SJCRH30 (cell line): ENCODE results near the gene FAM171A1. TPM values are rescaled to one million over a fixed set of nuclear protein-coding genes. Genes with fewer than 3 reads are reported as not detected.

ENCODE experiments used
- DNase-seq, 2 experiments: peaks; one replicate each; pipeline ENCODE4 v3.0.0-alpha.2; 2015 to 2020
- H3K27ac ChIP-seq: fragments of 250-450 bp; sonication (Bioruptor Pico); 2 replicates; pipeline ENCODE4 v1.5.1; 2020; ENCODE audit warnings: mild to moderate bottlenecking, moderate library complexity
- H3K27me3 ChIP-seq: fragments of 250-450 bp; sonication (Bioruptor Pico); 2 replicates; pipeline ENCODE4 v1.5.1; 2020; ENCODE audit warnings: mild to moderate bottlenecking, moderate library complexity
- H3K36me3 ChIP-seq: fragments of 250-450 bp; sonication (Bioruptor Pico); 2 replicates; pipeline ENCODE4 v1.5.1; 2020; ENCODE audit warnings: mild to moderate bottlenecking, moderate library complexity
- H3K4me1 ChIP-seq: fragments of 250-450 bp; sonication (Bioruptor Pico); 2 replicates; pipeline ENCODE4 v1.5.1; 2020; ENCODE audit warnings: mild to moderate bottlenecking, moderate library complexity
- H3K4me3 ChIP-seq: fragments of 250-450 bp; sonication (Bioruptor Pico); 2 replicates; pipeline ENCODE4 v1.5.1; 2020; ENCODE audit warnings: mild to moderate bottlenecking, moderate library complexity
- H3K9me3 ChIP-seq: fragments of 250-450 bp; sonication (Bioruptor Pico); replicated peaks from 2 replicates; pipeline ENCODE4 v1.5.1; 2020; ENCODE audit warnings: mild to moderate bottlenecking, moderate library complexity
- total RNA-seq: library from RNA; depleted of rRNA; stranded (reverse); fragments of >200 nt; shearing (Covaris generic); gene quantifications from 2 replicates; pipeline ENCODE4 v1.2.3, GENCODE V29; 2014

FAM171A1 gene
- total RNA-seq, 1 experiment from 2014 or later: 22.3 TPM

DNA sequence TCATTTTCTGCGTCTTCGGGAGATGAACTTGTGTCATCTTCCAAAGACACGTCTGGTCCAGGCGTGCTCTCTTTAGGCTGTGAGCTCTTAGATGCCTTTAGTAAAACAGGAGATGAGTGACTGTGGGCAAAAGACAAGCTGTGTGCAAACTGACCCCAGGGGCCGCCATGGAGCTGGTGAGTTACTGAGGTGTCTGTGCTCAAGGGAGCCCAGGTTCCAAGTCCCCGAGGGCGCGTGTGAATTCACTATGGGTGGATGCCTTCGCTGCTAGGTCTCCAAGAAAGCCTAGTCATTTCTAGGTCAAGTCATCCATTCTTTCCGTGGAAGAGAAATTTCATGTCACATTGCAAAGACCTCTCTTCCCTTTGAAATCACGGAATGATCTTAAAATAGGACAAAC lies 118.7 kb downstream of the FAM171A1 start:
- Histone ChIP-seq H3K9me3 (no peaks in the 10 kb centered on the region), H3K4me3 (no peak overlapping the region), H3K36me3 (no peaks in the 10 kb centered on the region), H3K27ac (no peak overlapping the region), H3K27me3 (no peaks in the 10 kb centered on the region), H3K4me1 (no peaks in the 10 kb centered on the region)
- no peak for DNase-seq

DNA sequence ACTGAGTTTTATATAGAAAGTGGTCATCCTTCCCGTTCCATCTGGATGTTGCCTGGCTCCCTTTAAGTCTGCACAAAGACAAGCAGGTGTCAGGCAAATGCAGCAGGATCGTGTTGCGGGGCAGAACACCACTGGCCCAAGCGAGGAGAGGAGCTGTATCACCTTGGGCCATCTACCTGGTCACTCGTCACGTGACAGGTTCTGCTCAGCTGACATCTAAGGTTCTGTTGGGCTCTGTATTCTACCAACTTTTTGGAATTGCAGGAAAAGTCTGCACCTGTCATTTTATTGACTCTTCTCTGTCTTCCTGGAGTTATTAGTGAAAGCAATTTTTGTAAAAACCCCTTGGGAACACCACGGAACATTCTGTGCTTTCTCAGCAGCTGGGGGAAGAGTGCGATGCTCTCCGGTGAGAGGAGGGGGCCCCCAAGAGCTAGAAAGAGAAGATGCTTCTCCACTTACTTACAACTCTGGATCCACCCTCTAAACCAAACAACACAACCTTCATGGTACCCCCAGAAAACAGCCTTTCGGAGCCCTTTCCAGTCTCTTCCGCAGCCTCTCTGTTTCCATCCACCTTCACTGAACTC lies 119.2 kb downstream of the FAM171A1 start:
- no peak for DNase-seq
- no peaks in the 10 kb centered on the region for H3K9me3 ChIP-seq
- H3K4me3 ChIP-seq: no peak overlapping the region
- H3K27ac ChIP-seq: no peak overlapping the region
- no peaks in the 10 kb centered on the region for H3K4me1 ChIP-seq
- no peaks in the 10 kb centered on the region for H3K27me3 ChIP-seq
- H3K36me3 ChIP-seq: no peaks in the 10 kb centered on the region

DNA sequence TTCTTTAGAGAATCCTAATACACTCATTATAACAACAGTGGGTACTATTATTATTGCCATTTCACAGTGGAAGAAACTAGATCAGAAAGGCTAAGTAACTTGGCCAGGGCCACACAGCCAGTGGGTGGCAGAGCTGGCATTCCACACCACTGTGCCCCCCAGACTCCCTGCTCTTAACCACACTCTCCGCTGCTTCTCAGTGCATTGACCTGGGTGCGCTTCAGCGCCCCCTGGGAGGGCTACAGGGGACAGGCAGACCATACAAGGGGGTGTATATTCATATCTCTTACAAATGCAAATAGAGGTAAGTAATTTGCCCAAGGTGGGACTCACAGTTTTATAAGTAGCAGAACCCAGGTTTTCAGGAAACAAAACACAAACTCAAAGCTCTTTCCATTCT lies 125.6 kb downstream of the FAM171A1 start:
- no peak overlapping the region for H3K27ac ChIP-seq
- H3K4me1 ChIP-seq: no peaks in the 10 kb centered on the region
- no peak overlapping the region for H3K4me3 ChIP-seq
- H3K27me3 ChIP-seq: no peaks in the 10 kb centered on the region
- H3K9me3 ChIP-seq: no peaks in the 10 kb centered on the region
- no peaks in the 10 kb centered on the region for H3K36me3 ChIP-seq
- DNase-seq: peak; percentile 15 to 37

DNA sequence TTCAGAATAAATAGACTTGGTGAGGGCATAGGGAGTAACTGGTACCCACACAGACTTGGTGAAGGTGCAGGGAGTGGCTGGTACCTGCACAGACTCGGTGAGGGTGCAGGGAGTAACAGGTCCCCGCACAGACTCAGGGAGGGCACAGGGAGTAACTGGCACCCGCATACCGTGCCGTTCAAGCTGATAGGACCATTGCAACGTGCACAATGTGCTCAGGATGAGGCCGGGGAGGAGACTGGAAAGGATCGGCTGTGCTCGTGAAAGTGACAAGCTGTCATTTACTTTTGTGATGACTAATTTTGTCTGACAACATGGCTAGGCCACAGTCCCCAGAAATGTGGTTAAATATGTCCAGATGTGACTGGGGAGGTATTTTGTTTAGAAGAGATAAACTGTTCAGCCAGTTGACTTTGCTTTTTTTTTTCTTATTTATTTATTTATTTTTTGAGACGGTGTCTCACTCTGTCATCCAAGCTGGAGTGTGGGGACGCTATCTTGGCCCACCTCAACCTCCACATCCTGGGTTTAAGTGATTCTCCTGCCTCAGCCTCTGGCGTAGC lies 126.4 kb downstream of the FAM171A1 start:
- no peaks in the 10 kb centered on the region for H3K4me1 ChIP-seq
- H3K4me3 ChIP-seq: no peak overlapping the region
- no peaks in the 10 kb centered on the region for H3K27me3 ChIP-seq
- no peaks in the 10 kb centered on the region for H3K9me3 ChIP-seq
- DNase-seq: no peak
- H3K27ac ChIP-seq: no peak overlapping the region
- no peaks in the 10 kb centered on the region for H3K36me3 ChIP-seq

DNA sequence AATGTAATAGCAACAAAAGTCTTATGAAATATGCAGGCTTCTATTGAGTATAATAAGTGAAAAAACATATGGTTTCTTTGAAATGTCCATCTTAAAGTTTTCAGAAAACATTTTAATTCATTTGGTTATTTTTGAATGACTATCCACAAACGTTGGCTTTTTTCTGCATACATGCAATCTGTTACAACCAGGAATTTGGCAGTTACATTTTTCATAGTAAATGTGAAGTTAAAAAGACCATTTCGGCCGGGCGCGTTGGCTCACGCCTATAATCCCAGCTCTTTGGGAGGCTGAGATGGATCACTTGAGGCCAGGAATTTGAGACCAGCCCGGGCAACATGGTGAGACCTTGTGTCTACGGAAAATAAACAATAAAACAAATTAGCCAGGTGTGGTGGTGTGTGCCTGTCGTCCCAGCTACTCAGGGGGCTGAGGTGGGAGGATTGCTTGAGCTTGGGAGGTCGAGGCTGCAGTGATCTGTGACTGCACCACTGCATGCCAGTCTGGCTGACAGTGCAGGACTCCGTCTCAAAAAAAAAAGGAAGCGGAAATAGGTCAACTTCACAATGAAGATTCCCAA lies 128.7 kb downstream of the FAM171A1 start:
- Histone ChIP-seq H3K27ac (no peak overlapping the region), H3K4me1 (no peaks in the 10 kb centered on the region), H3K36me3 (no peaks in the 10 kb centered on the region), H3K9me3 (no peaks in the 10 kb centered on the region), H3K4me3 (no peak overlapping the region), H3K27me3 (no peaks in the 10 kb centered on the region)
- no peak for DNase-seq

DNA sequence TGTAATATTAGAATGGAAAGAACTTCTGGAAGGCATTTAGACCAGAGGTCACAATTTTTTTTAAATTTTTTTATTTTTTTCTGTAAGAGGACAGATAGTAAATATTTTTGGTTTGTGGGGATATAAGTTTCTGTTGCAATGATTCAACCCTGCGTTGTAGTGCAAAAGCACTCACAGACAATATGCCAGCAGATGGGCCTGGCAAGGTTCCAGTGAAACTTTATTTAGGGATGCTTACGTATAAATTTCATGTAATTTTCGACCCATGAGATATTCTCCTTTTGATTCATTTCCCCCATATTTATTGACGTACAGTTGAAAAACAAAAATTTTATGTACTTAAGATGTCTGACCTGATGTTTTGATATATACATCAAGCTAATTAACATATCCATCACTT lies 129.8 kb downstream of the FAM171A1 start:
- Histone ChIP-seq H3K36me3 (no peaks in the 10 kb centered on the region), H3K4me3 (no peak overlapping the region), H3K27me3 (no peaks in the 10 kb centered on the region), H3K27ac (no peak overlapping the region), H3K4me1 (no peaks in the 10 kb centered on the region), H3K9me3 (no peaks in the 10 kb centered on the region)
- no peak for DNase-seq

DNA sequence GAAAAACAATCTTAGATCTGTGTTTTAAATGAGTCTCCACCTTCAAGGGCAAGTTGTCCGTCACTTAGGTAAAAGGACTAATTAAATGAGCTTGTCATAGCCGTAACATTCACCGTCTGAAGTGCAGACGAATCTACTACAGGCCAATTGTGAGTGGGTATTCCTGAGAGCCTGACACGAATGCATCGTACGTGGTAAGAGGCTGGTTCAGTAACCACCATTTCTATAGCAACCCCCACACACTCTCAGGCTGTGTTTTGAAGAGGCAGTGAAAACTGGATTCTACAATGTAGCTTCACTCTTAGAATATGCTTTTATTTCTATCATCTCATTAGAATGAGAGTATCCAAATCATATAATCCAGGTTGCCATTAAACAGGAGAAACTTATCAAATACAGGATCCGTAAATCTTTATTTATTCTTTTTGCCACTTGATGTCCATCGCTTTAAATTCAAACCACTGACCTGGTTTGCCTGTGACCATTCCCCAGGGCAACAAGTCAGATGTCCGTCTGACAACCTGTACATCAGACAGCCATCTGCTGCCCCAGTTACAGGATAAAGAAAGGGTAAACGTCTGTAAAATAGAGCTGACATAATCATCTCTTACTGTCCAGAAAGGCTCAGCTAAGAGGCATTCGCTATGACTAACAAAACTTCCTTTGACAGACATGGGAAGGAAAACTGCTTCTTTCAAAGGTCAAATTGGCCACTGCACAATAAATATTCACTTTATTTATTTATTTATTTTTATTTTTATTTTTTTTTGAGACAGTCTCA lies 132.3 kb downstream of the FAM171A1 start:
- no peak for DNase-seq
- Histone ChIP-seq H3K9me3 (no peaks in the 10 kb centered on the region), H3K36me3 (no peaks in the 10 kb centered on the region), H3K27ac (no peak overlapping the region), H3K4me1 (no peaks in the 10 kb centered on the region), H3K27me3 (no peaks in the 10 kb centered on the region), H3K4me3 (no peak overlapping the region)

DNA sequence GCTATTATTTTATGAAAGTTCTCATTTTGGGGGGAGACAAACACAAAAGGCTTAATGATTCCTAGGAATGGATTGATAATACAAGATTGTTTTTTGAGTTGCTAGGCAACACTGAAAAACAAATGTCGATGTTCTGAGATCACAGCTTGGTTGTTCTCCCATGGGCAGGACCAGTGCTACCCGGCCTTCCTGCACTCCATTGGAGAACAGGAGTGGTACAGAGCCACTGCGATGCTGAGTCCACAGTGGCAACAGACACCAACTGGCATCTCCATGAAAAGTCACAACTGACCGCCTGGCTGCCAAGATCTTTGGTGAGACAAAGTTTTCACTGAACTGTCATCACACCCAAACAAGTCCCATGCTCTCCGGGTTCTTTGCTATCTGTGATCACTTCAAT lies 133.7 kb downstream of the FAM171A1 start:
- Histone ChIP-seq H3K9me3 (no peaks in the 10 kb centered on the region), H3K27ac (no peak overlapping the region), H3K4me1 (no peaks in the 10 kb centered on the region), H3K27me3 (no peaks in the 10 kb centered on the region), H3K4me3 (no peak overlapping the region), H3K36me3 (no peaks in the 10 kb centered on the region)
- no peak for DNase-seq

DNA sequence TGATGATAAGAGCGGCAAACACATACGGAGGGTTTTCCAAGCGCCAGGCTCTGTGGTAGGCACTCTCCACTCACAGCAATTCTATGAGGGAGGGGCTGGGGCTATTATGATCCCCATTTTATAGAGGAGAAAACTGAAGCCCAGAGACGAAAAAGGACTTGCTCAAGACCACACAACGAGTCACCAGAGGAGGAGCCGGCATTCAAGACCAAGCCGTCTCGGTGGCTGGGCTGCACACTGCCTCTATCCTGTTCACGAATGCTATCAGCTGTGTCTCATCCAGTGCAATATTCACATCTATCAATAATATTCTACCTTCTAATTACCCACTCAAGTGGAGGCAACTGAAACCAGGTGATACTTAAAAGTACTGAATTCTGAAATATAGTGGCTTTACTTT lies 134.7 kb downstream of the FAM171A1 start:
- Histone ChIP-seq H3K27me3 (no peaks in the 10 kb centered on the region), H3K9me3 (no peaks in the 10 kb centered on the region), H3K4me1 (no peaks in the 10 kb centered on the region), H3K27ac (no peak overlapping the region), H3K4me3 (no peak overlapping the region), H3K36me3 (no peaks in the 10 kb centered on the region)
- no peak for DNase-seq

DNA sequence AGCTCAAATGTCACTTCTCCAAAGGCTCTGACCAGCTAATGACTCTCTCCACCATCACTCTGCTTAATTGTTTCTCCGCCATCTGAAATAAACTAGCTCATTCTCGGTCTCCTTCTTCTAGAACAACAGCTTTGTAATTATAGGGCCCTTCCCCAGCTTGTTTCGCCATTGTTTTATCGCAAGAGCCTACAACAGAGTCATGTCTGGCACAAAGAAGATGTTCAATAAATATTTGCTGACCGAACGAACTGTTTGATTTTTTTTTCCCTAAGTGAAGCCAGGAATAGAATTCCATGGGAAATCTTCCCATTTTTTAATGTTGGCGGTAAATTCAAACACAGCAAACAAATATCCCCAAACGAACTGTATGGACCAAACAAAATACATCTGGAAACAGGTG lies 138.8 kb downstream of the FAM171A1 start:
- Histone ChIP-seq H3K36me3 (no peaks in the 10 kb centered on the region), H3K27me3 (no peaks in the 10 kb centered on the region), H3K4me3 (no peak overlapping the region), H3K4me1 (no peaks in the 10 kb centered on the region), H3K9me3 (no peaks in the 10 kb centered on the region), H3K27ac (no peak overlapping the region)
- DNase-seq: no peak

DNA sequence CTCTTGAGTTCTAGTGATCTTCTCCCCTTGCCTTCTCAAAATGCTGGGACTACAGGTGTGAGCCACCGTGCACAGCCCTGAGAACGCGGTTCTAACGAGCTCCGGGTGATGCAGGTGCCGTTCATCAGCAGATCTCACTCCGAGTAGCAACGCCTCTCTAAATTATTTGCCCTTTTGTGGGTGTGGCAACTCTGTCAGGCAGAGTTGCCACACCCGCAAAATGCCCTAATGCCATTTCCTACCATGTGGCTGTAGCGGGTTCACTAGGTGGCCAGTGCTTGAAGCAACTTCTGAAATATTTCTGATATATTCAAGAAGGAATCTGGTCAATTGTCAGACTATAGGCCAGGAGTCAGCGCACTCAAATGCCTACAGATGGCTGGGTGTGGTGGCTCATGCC lies 139.7 kb downstream of the FAM171A1 start:
- no peak for DNase-seq
- Histone ChIP-seq H3K36me3 (no peaks in the 10 kb centered on the region), H3K27ac (no peak overlapping the region), H3K27me3 (no peaks in the 10 kb centered on the region), H3K9me3 (no peaks in the 10 kb centered on the region), H3K4me1 (no peaks in the 10 kb centered on the region), H3K4me3 (no peak overlapping the region)

DNA sequence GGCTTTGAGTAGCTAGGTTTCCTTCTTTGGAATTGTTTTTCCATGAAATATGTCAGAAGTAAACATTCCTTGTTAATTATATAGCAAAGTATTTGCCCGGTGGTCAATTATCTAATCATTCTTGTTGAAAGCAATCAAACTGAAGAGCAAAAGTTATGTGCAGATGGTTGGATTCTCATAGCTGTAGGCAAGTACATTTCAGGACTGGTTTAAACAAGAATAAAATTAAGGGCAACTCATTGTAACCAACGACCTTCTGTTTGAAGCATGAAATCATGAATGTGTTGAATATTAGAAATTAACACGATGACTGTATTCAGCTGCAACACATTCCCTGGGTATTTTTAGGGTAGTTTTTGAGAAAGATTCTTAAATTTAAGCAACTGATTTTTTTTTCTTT lies 140.8 kb downstream of the FAM171A1 start:
- H3K36me3 ChIP-seq: no peaks in the 10 kb centered on the region
- no peak for DNase-seq
- H3K27me3 ChIP-seq: no peaks in the 10 kb centered on the region
- H3K9me3 ChIP-seq: no peaks in the 10 kb centered on the region
- H3K4me3 ChIP-seq: no peak overlapping the region
- H3K4me1 ChIP-seq: no peaks in the 10 kb centered on the region
- H3K27ac ChIP-seq: no peak overlapping the region

DNA sequence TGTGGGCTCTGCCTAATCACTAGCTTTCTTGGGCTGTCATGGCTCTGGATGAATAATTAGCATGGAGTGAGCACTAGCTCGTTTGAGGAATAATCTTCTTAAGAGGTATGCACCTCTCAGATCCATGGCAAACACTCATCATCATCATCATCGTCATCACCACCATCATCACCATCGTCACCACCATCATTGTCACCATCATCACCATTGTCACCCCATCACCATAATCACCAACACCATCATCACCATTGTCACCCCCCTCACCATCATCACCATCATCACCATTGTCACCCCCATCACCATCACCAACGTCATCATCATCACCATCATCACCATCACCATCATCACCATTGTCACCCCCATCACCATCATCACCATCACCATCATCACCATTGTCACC lies 141.8 kb downstream of the FAM171A1 start:
- Histone ChIP-seq H3K27ac (no peak overlapping the region), H3K36me3 (no peaks in the 10 kb centered on the region), H3K27me3 (no peaks in the 10 kb centered on the region), H3K4me1 (no peaks in the 10 kb centered on the region), H3K9me3 (no peaks in the 10 kb centered on the region), H3K4me3 (no peak overlapping the region)
- DNase-seq: no peak

DNA sequence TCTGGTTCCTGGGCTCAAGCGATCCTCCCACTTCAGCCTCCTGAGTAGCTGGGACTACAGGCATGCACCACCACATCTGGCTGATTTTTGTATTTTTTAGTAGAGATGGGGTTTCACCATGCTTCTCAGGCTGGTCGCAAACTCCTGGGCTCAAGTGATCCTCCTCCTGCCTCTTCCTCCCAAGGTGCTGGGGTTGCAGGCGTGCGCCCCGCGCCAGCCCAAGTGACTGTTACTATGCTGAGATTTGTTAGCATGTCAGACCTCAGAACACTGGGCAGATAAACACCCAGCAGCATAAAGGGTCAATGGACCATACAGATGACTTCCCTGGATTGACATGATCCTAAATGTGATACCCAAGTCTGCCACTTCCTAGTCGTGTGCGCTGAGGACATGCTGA lies 142.7 kb downstream of the FAM171A1 start:
- Histone ChIP-seq H3K4me3 (no peak overlapping the region), H3K9me3 (no peaks in the 10 kb centered on the region), H3K27me3 (no peaks in the 10 kb centered on the region), H3K27ac (no peak overlapping the region), H3K36me3 (no peaks in the 10 kb centered on the region), H3K4me1 (no peaks in the 10 kb centered on the region)
- no peak for DNase-seq

DNA sequence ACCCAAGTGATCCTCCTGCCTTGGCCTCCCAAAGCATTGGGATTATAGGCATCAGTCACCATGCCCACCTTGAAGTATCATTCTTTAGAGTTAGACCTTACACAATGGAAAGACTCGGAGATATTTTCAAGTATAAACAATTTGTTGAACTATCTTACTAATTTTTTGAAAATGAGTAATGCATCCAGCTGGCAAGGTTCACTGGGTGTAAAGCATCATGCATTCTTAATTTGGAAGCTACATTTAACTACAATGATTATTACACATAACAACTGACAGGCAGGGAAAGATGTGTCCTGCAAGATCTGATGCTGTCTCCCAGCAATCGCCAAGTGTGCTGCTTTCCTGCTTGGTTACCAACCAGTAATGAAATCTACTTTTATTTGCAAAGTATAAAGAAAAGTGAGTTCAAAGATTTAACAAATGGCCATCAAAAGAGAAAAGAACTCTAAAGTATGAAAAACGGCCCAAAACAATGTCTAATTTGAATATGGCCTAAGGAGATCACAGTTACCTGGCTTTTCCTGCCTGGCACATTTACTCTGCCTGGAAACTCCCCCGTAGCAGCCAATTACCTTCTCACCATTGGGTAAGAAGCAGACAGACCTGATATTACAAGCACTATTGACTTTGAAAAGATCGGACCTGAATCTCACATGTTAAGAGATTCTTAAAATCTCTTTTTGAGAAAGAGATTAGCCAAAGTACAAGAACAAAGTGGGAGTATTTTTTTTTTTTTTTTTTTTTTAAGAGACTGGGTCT lies 143.3 kb downstream of the FAM171A1 start:
- Histone ChIP-seq H3K4me3 (no peak overlapping the region), H3K27me3 (no peaks in the 10 kb centered on the region), H3K4me1 (no peaks in the 10 kb centered on the region), H3K9me3 (no peaks in the 10 kb centered on the region), H3K36me3 (no peaks in the 10 kb centered on the region), H3K27ac (no peak overlapping the region)
- no peak for DNase-seq
